KMS-11 (cell line): ENCODE measurements around the gene ADSL.

Experiments used
- H2AFZ ChIP-seq: fragments of 200-600 bp; sonication (generic); 2 replicates; pipeline ENCODE4 v1.6.1; 2016; ENCODE audit warnings: antibody characterized with exemption, mixed run types, low read depth
- H3K27ac ChIP-seq: fragments of 200-600 bp; sonication (generic); 2 replicates; pipeline ENCODE4 v1.6.1; 2016; ENCODE audit warnings: mild to moderate bottlenecking, mixed run types
- H3K27me3 ChIP-seq: fragments of 200-600 bp; sonication (generic); 2 replicates; pipeline ENCODE4 v1.6.1; 2017; ENCODE audit warnings: mild to moderate bottlenecking, low read depth, mixed run types, moderate library complexity; ENCODE audit not compliant: insufficient read depth
- H3K36me3 ChIP-seq: fragments of 200-600 bp; sonication (generic); 2 replicates; pipeline ENCODE4 v1.6.1; 2017; ENCODE audit warnings: mild to moderate bottlenecking, mixed run types; ENCODE audit not compliant: insufficient read depth
- H3K4me1 ChIP-seq: fragments of 200-600 bp; sonication (generic); 2 replicates; pipeline ENCODE4 v1.6.1; 2016; ENCODE audit warnings: mild to moderate bottlenecking, low read depth, mixed run types; ENCODE audit not compliant: poor library complexity, severe bottlenecking
- H3K4me2 ChIP-seq: fragments of 200-600 bp; sonication (generic); 2 replicates; pipeline ENCODE4 v1.7.0; 2016; ENCODE audit warnings: mild to moderate bottlenecking, mixed run types
- H3K4me3 ChIP-seq: fragments of 200-600 bp; sonication (generic); IDR thresholded peaks from 2 replicates; pipeline ENCODE4 v1.6.1; 2017; ENCODE audit warnings: low read depth, low read length, mixed read lengths; ENCODE audit not compliant: insufficient read depth
- H3K79me2 ChIP-seq: fragments of 200-600 bp; sonication (generic); 2 replicates; pipeline ENCODE4 v1.6.1; 2016; ENCODE audit warnings: low read depth, mixed run types; ENCODE audit not compliant: insufficient read depth
- H3K9ac ChIP-seq: fragments of 200-600 bp; sonication (generic); 2 replicates; pipeline ENCODE4 v1.6.1; 2016; ENCODE audit warnings: mild to moderate bottlenecking, mixed run types
- H4K20me1 ChIP-seq: fragments of 200-600 bp; sonication (generic); 2 replicates; pipeline ENCODE4 v1.6.1; 2016; ENCODE audit warnings: mild to moderate bottlenecking, mixed run types; ENCODE audit not compliant: insufficient read depth
- CTCF ChIP-seq: fragments of 200-600 bp; sonication (generic); conservative IDR thresholded peaks from 2 replicates; pipeline ENCODE4 v1.6.1; 2017; ENCODE audit warnings: low read depth, mild to moderate bottlenecking, antibody characterized with exemption, low read length, moderate library complexity, mixed read lengths

The ADSL gene

GRCh38 chr22:40329466-40329865, 16.8 kb upstream of the ADSL start:
- TF ChIP-seq CTCF = no peak

GRCh38 chr22:40330086-40330485, 16.2 kb upstream of the ADSL start:
- no peaks in the 10 kb centered on the region for H4K20me1 ChIP-seq
- no peaks in the 10 kb centered on the region for H3K79me2 ChIP-seq
- H3K27me3 ChIP-seq = no peaks in the 10 kb centered on the region
- H3K9ac ChIP-seq = no peak overlapping the region
- no peak overlapping the region for H3K4me3 ChIP-seq
- no peak for TF ChIP-seq CTCF
- no peaks in the 10 kb centered on the region for H3K36me3 ChIP-seq
- H3K27ac ChIP-seq = no peak overlapping the region
- no peak overlapping the region for H2AFZ ChIP-seq
- H3K4me2 ChIP-seq = no peak overlapping the region
- H3K4me1 ChIP-seq = no peaks in the 10 kb centered on the region

More at GRCh38 chr22:40329466-40329865, 16.8 kb upstream of the ADSL start:
- no peaks in the 10 kb centered on the region for H3K27me3 ChIP-seq
- no peaks in the 10 kb centered on the region for H3K36me3 ChIP-seq
- H3K27ac ChIP-seq = no peak overlapping the region
- H4K20me1 ChIP-seq = no peaks in the 10 kb centered on the region
- H3K4me1 ChIP-seq = no peaks in the 10 kb centered on the region
- no peak overlapping the region for H2AFZ ChIP-seq
- no peaks in the 10 kb centered on the region for H3K79me2 ChIP-seq
- no peak overlapping the region for H3K4me3 ChIP-seq
- H3K9ac ChIP-seq = no peak overlapping the region
- no peak overlapping the region for H3K4me2 ChIP-seq

- no peak overlapping the region for H3K4me3 ChIP-seq
- H3K4me1 ChIP-seq = no peaks in the 10 kb centered on the region
- H3K79me2 ChIP-seq = no peaks in the 10 kb centered on the region
- H4K20me1 ChIP-seq = no peaks in the 10 kb centered on the region
- H3K36me3 ChIP-seq = no peaks in the 10 kb centered on the region
- H3K27me3 ChIP-seq = no peaks in the 10 kb centered on the region
- no peak overlapping the region for H3K9ac ChIP-seq
- no peak overlapping the region for H2AFZ ChIP-seq
- no peak overlapping the region for H3K4me2 ChIP-seq
- no peak overlapping the region for H3K27ac ChIP-seq
- no peak for TF ChIP-seq CTCF
Observed at GRCh38 chr22:40330615-40331014, 15.7 kb upstream of the ADSL start.

- Histone ChIP-seq H3K27me3 (no peaks in the 10 kb centered on the region), H3K9ac (no peak overlapping the region), H3K4me2 (no peak overlapping the region), H3K36me3 (no peaks in the 10 kb centered on the region), H3K27ac (no peak overlapping the region), H3K4me3 (no peak overlapping the region), H2AFZ (no peak overlapping the region), H3K79me2 (no peaks in the 10 kb centered on the region), H4K20me1 (no peaks in the 10 kb centered on the region), H3K4me1 (no peaks in the 10 kb centered on the region)
- TF ChIP-seq CTCF = no peak
Observed at GRCh38 chr22:40331706-40332105, 14.6 kb upstream of the ADSL start.
